ENCODE results near the gene INAVA.

DNA sequence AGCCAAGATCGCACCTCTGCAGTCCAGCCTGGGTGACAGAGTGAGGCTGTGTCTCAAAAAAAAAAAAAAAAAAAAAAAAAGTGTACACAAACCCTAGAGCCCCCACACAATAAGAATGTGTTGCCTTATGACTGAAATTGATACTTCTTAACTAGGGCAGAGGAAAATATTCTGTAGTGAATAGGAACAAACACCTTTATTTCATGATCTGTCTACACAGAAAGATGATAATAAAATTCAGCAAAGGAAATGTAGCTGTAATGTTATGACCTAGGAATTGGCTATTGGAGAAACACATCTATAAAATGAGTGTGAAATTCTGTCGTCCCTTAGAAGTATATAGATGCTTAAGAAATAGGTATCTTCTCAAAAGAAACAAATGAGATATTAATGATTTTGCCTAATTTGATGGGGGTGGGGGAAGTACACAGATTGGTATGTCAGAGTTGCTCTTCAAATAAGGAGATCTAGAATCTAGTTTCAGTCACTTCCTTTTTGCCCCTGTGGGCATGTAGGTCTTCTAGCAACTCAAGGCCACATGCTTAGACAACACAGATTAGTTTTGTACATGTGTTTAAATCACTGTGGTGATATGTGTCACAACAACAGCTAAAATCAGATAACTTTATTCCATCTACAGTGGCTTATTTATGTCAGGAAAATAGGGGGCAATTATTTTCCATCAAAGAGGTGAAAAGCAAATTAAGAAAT lies 32.6 kb upstream of the INAVA start:
- TF ChIP-seq CTCF (IDR thresholded peaks at IDR 0.05; ENCODE audit: low read depth, low read length, poor library complexity, severe bottlenecking) (no peak), EZH2phosphoT487 (IDR thresholded peaks at IDR 0.05; ENCODE audit: borderline replicate concordance, low read length) (no peak)

Data from DOHH2 (cell line).